GM18502 (cell line): ENCODE results near the gene BAMBI.

Experiments used
- ATAC-seq: cut with Tn5 transposase; IDR thresholded peaks from one replicate; pipeline ENCODE4 v1.9.1; 2021; ENCODE audit warnings: mild to moderate bottlenecking; ENCODE audit not compliant: unreplicated experiment, poor library complexity

Gene BAMBI

GRCh38 chr10:28728366-28728765 lies 51.0 kb downstream of the BAMBI start:
- ATAC-seq: no peak

DNA sequence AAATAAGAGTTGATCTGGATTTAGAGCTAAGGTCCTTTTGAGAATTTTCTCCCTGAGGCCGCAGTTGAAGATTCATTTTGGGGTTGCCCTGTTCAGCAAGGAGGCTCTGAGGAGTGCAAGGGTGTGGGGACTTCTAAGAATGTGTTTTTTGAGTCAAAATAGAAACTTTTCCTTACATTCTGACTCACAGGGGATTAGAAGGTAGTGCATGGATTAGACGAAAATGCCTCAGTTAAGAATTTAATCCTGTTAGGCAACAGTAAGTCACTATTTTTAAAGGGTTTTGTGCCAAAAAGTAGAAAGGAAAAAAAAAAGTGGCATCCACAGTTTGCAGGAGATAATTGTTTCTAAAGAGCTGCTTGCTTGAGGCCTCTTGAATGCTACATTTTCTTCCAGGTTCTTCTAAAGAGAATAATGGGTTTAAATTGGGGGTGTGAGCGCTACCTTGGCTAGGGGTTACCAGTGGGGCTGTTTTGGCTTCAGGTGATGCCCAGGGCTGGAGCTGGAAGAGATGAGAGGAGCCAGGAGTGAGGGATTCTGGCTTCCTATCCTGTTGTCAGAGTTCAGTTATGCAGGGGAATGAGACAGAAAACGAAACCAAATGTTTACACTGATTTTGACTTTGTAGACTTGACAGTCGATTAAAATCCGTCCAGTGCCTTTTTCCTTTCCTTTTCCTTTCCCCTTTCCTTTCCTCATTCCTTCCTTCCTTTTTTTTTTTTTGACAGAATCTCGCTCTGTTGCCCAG lies 52.9 kb downstream of the BAMBI start:
- no peak for ATAC-seq

DNA sequence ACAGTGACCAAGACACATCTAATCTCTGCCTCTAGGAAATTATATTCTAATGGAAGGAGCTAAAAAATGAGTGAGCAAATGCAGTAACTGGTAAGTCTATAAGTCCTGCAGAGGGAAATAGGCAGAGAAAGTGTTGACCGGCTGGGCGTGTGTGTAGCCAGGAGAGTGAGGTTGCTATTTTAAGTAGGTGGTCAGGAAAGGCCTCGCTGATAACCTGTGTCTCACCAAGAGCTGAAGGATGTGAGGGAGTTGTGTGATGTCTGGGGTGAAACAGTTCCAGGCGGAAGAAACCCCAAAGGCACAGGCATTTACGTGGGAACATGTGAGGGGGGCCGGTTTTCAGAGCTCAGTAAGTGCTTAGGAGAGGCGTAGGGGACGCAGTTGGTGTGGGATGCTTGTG lies 54.8 kb downstream of the BAMBI start:
- ATAC-seq: no peak
